ENCODE results near the gene MAK. TPM values are rescaled to one million over a fixed set of nuclear protein-coding genes. Genes with fewer than 3 reads are reported as not detected.
"Not testable (repeated sequence)": the region's sequence is repeated elsewhere in the genome, so short reads cannot be mapped to it uniquely, and the experiment has no call there.

MAK gene
- total RNA-seq, 1 donor from 2014 or later: 0.14 TPM

DNA sequence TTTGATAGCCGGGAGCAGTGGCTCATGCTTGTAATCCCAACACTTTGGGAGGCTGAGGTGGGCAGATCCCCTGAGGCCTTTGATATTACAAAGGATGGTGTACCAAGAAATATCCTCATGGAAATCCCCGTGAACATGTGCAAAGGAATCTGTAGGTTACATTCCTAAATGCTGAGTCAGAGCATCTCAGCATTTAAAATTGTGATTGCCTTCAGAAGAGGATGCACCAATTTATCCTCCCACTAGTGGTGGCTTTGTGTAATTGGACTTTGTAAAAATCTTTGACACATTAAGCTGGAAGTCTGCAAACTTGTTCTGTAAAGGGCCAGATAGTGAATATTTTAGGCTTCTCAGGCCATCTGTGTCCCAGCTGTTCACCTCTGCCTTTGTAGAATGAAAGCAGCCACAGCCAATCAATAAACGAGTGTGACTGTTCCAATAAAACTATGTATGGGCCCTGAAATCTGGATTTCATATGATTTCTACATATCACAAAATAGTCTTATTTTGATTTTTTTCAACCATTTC lies 79.0 kb downstream of the MAK start:
- intact Hi-C loops (cut with micrococcal nuclease): no loop called here
- no peak for DNase-seq
- TF ChIP-seq, protein P1, sequence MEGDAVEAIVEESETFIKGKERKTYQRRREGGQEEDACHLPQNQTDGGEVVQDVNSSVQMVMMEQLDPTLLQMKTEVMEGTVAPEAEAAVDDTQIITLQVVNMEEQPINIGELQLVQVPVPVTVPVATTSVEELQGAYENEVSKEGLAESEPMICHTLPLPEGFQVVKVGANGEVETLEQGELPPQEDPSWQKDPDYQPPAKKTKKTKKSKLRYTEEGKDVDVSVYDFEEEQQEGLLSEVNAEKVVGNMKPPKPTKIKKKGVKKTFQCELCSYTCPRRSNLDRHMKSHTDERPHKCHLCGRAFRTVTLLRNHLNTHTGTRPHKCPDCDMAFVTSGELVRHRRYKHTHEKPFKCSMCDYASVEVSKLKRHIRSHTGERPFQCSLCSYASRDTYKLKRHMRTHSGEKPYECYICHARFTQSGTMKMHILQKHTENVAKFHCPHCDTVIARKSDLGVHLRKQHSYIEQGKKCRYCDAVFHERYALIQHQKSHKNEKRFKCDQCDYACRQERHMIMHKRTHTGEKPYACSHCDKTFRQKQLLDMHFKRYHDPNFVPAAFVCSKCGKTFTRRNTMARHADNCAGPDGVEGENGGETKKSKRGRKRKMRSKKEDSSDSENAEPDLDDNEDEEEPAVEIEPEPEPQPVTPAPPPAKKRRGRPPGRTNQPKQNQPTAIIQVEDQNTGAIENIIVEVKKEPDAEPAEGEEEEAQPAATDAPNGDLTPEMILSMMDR (IDR thresholded peaks at IDR 0.05; ENCODE audit: borderline replicate concordance): peak; percentile 56
- Histone ChIP-seq H3K36me3 (peaks cover 34% of the 10 kb centered on the region), H3K4me3 (no peak overlapping the region), H3K27me3 (ENCODE audit: low read depth) (no peaks in the 10 kb centered on the region), H3K9me3 (replicated peaks) (no peaks in the 10 kb centered on the region), H3K4me1 (peaks cover 11% of the 10 kb centered on the region), H3K27ac (replicated peaks) (peak overlapping the region; percentile 22)

DNA sequence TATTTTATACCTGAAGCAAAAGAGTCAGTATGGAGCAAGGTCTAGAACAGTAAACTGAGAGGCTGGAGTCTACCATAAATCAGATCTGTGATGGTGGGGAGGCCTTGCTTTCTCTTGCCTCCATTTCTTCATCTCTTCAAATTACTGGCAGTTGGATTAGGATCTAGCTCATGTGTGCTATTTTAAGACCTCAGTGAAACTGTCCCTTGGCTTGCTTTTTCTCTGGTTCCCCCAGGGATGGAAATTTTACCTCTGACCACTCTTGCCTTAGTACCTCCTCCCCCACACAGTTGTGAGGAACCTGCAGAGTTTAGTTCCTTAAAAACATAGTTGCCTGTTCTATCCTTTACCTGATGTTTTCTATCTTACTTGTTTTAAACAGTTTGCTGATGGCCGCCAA lies 82.3 kb downstream of the MAK start:
- TF ChIP-seq, protein P1 (IDR thresholded peaks at IDR 0.05; ENCODE audit: borderline replicate concordance): no peak
- Histone ChIP-seq H3K27ac (replicated peaks) (no peak overlapping the region), H3K27me3 (ENCODE audit: low read depth) (no peaks in the 10 kb centered on the region), H3K4me1 (peaks cover 17% of the 10 kb centered on the region), H3K4me3 (no peak overlapping the region), H3K36me3 (peaks cover 49% of the 10 kb centered on the region), H3K9me3 (replicated peaks) (no peaks in the 10 kb centered on the region)
- no peak for DNase-seq
- intact Hi-C loops (cut with micrococcal nuclease): no loop called here

DNA sequence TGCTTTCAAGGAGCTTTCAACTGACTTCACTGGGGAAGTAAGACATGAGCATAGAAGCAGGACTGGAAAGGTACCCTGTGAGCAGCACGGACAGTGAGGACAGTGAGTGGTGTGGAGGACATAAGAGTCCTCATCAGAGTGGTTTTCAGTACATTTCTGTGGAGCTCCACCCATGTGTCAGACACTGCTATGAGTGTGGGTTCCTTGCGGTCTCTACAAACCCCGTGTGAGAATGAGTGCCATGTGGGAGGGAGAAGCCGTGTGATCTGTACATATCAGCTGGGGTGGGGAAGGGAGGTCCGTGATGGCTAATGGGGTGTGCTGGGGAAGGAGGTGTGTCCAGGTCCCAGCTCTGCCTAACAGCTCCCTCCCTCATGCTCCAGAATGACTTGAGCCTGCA lies 86.6 kb downstream of the MAK start:
- Histone ChIP-seq H3K36me3 (peaks cover 50% of the 10 kb centered on the region), H3K4me1 (peaks cover 48% of the 10 kb centered on the region)
- H3K4me3 ChIP-seq; H3K27ac ChIP-seq (replicated peaks); H3K27me3 ChIP-seq (ENCODE audit: low read depth); DNase-seq; H3K9me3 ChIP-seq (replicated peaks); intact Hi-C loops (cut with micrococcal nuclease): not testable (repeated sequence)

DNA sequence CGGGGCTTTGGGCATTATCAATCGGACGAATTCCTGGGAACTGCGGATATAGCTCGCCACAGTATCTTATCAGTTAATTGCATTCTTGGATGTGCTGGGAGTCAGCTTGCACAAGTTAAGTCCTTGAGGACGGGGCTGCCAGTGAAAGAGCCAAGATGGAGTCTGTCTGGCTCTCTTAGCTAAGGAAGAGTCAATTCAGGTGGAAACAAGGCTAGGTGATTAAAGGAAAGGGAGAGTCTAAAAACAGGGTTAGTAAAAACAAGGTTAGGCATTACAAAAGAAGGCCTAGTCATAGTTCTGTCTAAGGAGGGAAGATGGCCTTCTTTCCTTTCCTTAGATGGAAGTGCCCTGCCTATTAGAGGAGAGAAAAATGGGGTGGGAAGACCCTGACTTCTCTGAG lies 87.8 kb downstream of the MAK start:
- intact Hi-C loops (cut with micrococcal nuclease): not testable (repeated sequence)
- peaks cover 41% of the 10 kb centered on the region for H3K36me3 ChIP-seq

DNA sequence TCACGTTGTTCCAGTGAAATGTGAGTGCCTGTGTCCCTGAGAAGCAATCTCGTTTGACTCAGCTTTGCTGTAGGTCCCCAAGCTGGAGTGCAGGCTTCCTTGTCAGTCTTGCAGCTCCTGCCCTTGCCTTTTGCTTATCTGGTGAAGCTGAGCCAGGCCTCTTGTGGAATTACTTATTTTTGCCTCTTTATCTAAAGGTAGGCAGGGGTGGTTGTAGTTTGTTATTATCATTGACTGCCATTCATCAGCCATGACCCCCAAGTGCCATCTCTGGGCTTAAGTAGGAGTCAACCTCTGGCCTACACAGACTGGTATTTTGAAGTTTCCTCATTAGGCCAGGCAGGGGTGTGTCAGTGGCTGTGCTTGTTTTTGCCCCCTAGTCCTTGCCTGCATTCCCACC lies 88.6 kb downstream of the MAK start:
- Histone ChIP-seq H3K36me3 (peaks cover 32% of the 10 kb centered on the region), H3K27ac (replicated peaks) (no peak overlapping the region), H3K4me1 (peaks cover 50% of the 10 kb centered on the region), H3K4me3 (no peak overlapping the region), H3K9me3 (replicated peaks) (no peaks in the 10 kb centered on the region), H3K27me3 (ENCODE audit: low read depth) (no peaks in the 10 kb centered on the region)
- DNase-seq: no peak
- TF ChIP-seq, protein P1 (IDR thresholded peaks at IDR 0.05; ENCODE audit: borderline replicate concordance): no peak
- intact Hi-C loops (cut with micrococcal nuclease): no loop called here

More for the DNA sequence above, 87.8 kb downstream of the MAK start:
- not testable (repeated sequence) for H3K4me3 ChIP-seq; H3K27ac ChIP-seq (replicated peaks); DNase-seq; H3K27me3 ChIP-seq (ENCODE audit: low read depth); H3K9me3 ChIP-seq (replicated peaks)
- H3K4me1 ChIP-seq: peaks cover 50% of the 10 kb centered on the region

DNA sequence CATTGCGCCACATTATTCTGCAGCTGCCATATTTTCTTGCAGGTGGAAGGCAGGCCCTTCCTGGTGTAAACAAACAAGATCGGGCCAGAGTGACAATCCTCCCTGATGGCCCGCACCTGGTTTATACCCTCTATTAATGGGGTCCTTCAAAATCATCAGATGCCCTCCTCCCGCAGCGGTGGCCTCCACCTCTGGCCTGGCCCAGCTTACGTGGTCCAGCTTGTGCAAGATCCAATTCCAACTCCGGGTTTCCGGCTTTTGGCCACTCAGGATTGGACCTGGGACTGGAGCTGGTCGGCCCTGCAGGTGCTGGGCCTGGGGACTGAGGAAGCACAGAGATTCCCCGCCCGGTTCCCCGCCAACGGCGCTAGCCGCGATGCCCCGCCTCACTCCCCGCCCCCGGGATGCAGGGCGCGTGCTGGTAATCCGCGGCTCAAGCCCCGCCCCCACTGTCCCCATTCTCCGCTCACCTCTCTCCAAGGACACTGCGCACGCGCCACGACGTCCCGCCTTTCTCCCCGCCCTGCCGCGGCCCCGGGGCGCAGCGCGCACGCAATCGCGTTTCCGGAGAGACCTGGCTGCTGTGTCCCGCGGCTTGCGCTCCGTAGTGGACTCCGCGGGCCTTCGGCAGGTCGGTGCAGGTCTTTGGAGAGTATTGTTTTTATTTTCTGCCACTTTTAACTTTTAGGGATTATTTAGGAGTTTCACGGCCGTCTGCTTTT lies 90.9 kb downstream of the MAK start, which contains the start of gene TMEM14B:
Gene TMEM14B, plus strand, starts transcription at position 555 of the 722 bp plus-strand sequence. CDS start 1,441 bp downstream, outside the sequence.
- Histone ChIP-seq H3K27ac (replicated peaks) (peak within 1 kb of the TSS; percentile 88), H3K27me3 (ENCODE audit: low read depth) (no peaks in the 10 kb centered on the region), H3K4me1 (peaks cover 50% of the 10 kb centered on the region), H3K36me3 (peaks cover 17% of the 10 kb centered on the region), H3K4me3 (peak within 1 kb of the TSS; percentile 89), H3K9me3 (replicated peaks) (no peaks in the 10 kb centered on the region)
- DNase-seq: peak; percentile 100
- TF ChIP-seq, protein P1 (IDR thresholded peaks at IDR 0.05; ENCODE audit: borderline replicate concordance): no peak
- intact Hi-C loops (cut with micrococcal nuclease): no loop called here
